ENCODE results near the gene PDIA3.
"Not testable (repeated sequence)": the region's sequence is repeated elsewhere in the genome, so short reads cannot be mapped to it uniquely, and the experiment has no call there.

Gene PDIA3

GRCh38 chr15:43735416-43735815, 10.8 kb upstream of the PDIA3 start:
- no peak overlapping the region for H3K4me3 ChIP-seq (ENCODE audit: insufficient read length, low read depth)

GRCh38 chr15:43746903-43747309, 668 bp downstream of the PDIA3 start:
- not testable (repeated sequence) for DNase-seq (ENCODE audit: low read depth, low spot score); H3K9me3 ChIP-seq (ENCODE audit: insufficient read depth, low read length); H3K4me1 ChIP-seq (ENCODE audit: insufficient read depth, insufficient read length); H3K27me3 ChIP-seq (ENCODE audit: insufficient read depth, insufficient read length)
- Histone ChIP-seq H3K4me3 (ENCODE audit: insufficient read length, low read depth) (peak overlapping the region; percentile 65), H3K36me3 (ENCODE audit: insufficient read depth, insufficient read length, low read length) (peaks cover 15% of the 10 kb centered on the region), H3K9ac (ENCODE audit: insufficient read length, low read depth) (peak overlapping the region; percentile 67)

More at GRCh38 chr15:43735416-43735815, 10.8 kb upstream of the PDIA3 start:
- H3K9me3 ChIP-seq (ENCODE audit: insufficient read depth, low read length): no peaks in the 10 kb centered on the region
- DNase-seq (ENCODE audit: low read depth, low spot score): no peak
- no peaks in the 10 kb centered on the region for H3K36me3 ChIP-seq (ENCODE audit: insufficient read depth, insufficient read length, low read length)
- H3K4me1 ChIP-seq (ENCODE audit: insufficient read depth, insufficient read length): no peaks in the 10 kb centered on the region
- H3K27me3 ChIP-seq (ENCODE audit: insufficient read depth, insufficient read length): no peaks in the 10 kb centered on the region
- TF ChIP-seq SUZ12 (IDR thresholded peaks at IDR 0.05; ENCODE audit: extremely low read depth, insufficient read depth, insufficient read length) (no peak), ZNF274 (IDR thresholded peaks at IDR 0.05; ENCODE audit: low read depth, low read length) (no peak), YY1 (IDR thresholded peaks at IDR 0.05; ENCODE audit: insufficient read depth, insufficient read length) (no peak)
- no peak overlapping the region for H3K9ac ChIP-seq (ENCODE audit: insufficient read length, low read depth)

GRCh38 chr15:43748376-43748775, 2.1 kb downstream of the PDIA3 start:
- no peak overlapping the region for H3K4me3 ChIP-seq (ENCODE audit: insufficient read length, low read depth)
- H3K27me3 ChIP-seq (ENCODE audit: insufficient read depth, insufficient read length): no peaks in the 10 kb centered on the region
- no peak overlapping the region for H3K9ac ChIP-seq (ENCODE audit: insufficient read length, low read depth)
- DNase-seq (ENCODE audit: low read depth, low spot score): no peak
- H3K9me3 ChIP-seq (ENCODE audit: insufficient read depth, low read length): no peaks in the 10 kb centered on the region
- H3K36me3 ChIP-seq (ENCODE audit: insufficient read depth, insufficient read length, low read length): peaks cover 28% of the 10 kb centered on the region
- H3K4me1 ChIP-seq (ENCODE audit: insufficient read depth, insufficient read length): peaks cover 2% of the 10 kb centered on the region
- TF ChIP-seq YY1 (IDR thresholded peaks at IDR 0.05; ENCODE audit: insufficient read depth, insufficient read length) (no peak), SUZ12 (IDR thresholded peaks at IDR 0.05; ENCODE audit: extremely low read depth, insufficient read depth, insufficient read length) (no peak), ZNF274 (IDR thresholded peaks at IDR 0.05; ENCODE audit: low read depth, low read length) (no peak)

GRCh38 chr15:43749690-43750345, 3.6 kb downstream of the PDIA3 start:
- TF ChIP-seq ZNF274 (IDR thresholded peaks at IDR 0.05; ENCODE audit: low read depth, low read length) (no peak), YY1 (IDR thresholded peaks at IDR 0.05; ENCODE audit: insufficient read depth, insufficient read length) (no peak), SUZ12 (IDR thresholded peaks at IDR 0.05; ENCODE audit: extremely low read depth, insufficient read depth, insufficient read length) (no peak)
- peaks cover 41% of the 10 kb centered on the region for H3K36me3 ChIP-seq (ENCODE audit: insufficient read depth, insufficient read length, low read length)
- no peak for DNase-seq (ENCODE audit: low read depth, low spot score)
- peaks cover under 1% of the 10 kb centered on the region for H3K4me1 ChIP-seq (ENCODE audit: insufficient read depth, insufficient read length)
- no peaks in the 10 kb centered on the region for H3K9me3 ChIP-seq (ENCODE audit: insufficient read depth, low read length)
- no peak overlapping the region for H3K9ac ChIP-seq (ENCODE audit: insufficient read length, low read depth)
- no peak overlapping the region for H3K4me3 ChIP-seq (ENCODE audit: insufficient read length, low read depth)
- no peaks in the 10 kb centered on the region for H3K27me3 ChIP-seq (ENCODE audit: insufficient read depth, insufficient read length)

- Histone ChIP-seq H3K27me3 (ENCODE audit: insufficient read depth, insufficient read length) (no peaks in the 10 kb centered on the region), H3K9ac (ENCODE audit: insufficient read length, low read depth) (no peak overlapping the region), H3K4me1 (ENCODE audit: insufficient read depth, insufficient read length) (no peaks in the 10 kb centered on the region), H3K36me3 (ENCODE audit: insufficient read depth, insufficient read length, low read length) (peaks cover 59% of the 10 kb centered on the region), H3K4me3 (ENCODE audit: insufficient read length, low read depth) (no peak overlapping the region), H3K9me3 (ENCODE audit: insufficient read depth, low read length) (no peaks in the 10 kb centered on the region)
- no peak for TF ChIP-seq ZNF274 (IDR thresholded peaks at IDR 0.05; ENCODE audit: low read depth, low read length)
- no peak for TF ChIP-seq SUZ12 (IDR thresholded peaks at IDR 0.05; ENCODE audit: extremely low read depth, insufficient read depth, insufficient read length)
- DNase-seq (ENCODE audit: low read depth, low spot score): no peak
Measured at GRCh38 chr15:43751885-43752284, 5.6 kb downstream of the PDIA3 start.

GRCh38 chr15:43762824-43763223, 16.6 kb downstream of the PDIA3 start:
- Histone ChIP-seq H3K9me3 (ENCODE audit: insufficient read depth, low read length) (no peaks in the 10 kb centered on the region), H3K27me3 (ENCODE audit: insufficient read depth, insufficient read length) (no peaks in the 10 kb centered on the region), H3K4me3 (ENCODE audit: insufficient read length, low read depth) (no peak overlapping the region), H3K9ac (ENCODE audit: insufficient read length, low read depth) (no peak overlapping the region), H3K4me1 (ENCODE audit: insufficient read depth, insufficient read length) (no peaks in the 10 kb centered on the region), H3K36me3 (ENCODE audit: insufficient read depth, insufficient read length, low read length) (peaks cover 79% of the 10 kb centered on the region)
- no peak for DNase-seq (ENCODE audit: low read depth, low spot score)
- TF ChIP-seq ZNF274 (IDR thresholded peaks at IDR 0.05; ENCODE audit: low read depth, low read length) (no peak), SUZ12 (IDR thresholded peaks at IDR 0.05; ENCODE audit: extremely low read depth, insufficient read depth, insufficient read length) (no peak), YY1 (IDR thresholded peaks at IDR 0.05; ENCODE audit: insufficient read depth, insufficient read length) (no peak)

- Histone ChIP-seq H3K9me3 (ENCODE audit: insufficient read depth, low read length) (no peaks in the 10 kb centered on the region), H3K9ac (ENCODE audit: insufficient read length, low read depth) (no peak overlapping the region), H3K4me3 (ENCODE audit: insufficient read length, low read depth) (no peak overlapping the region), H3K4me1 (ENCODE audit: insufficient read depth, insufficient read length) (no peaks in the 10 kb centered on the region), H3K27me3 (ENCODE audit: insufficient read depth, insufficient read length) (no peaks in the 10 kb centered on the region), H3K36me3 (ENCODE audit: insufficient read depth, insufficient read length, low read length) (peaks cover 81% of the 10 kb centered on the region)
- TF ChIP-seq ZNF274 (IDR thresholded peaks at IDR 0.05; ENCODE audit: low read depth, low read length): no peak
- no peak for TF ChIP-seq YY1 (IDR thresholded peaks at IDR 0.05; ENCODE audit: insufficient read depth, insufficient read length)
- TF ChIP-seq SUZ12 (IDR thresholded peaks at IDR 0.05; ENCODE audit: extremely low read depth, insufficient read depth, insufficient read length): no peak
- no peak for DNase-seq (ENCODE audit: low read depth, low spot score)
Measured at GRCh38 chr15:43763819-43764446, 17.7 kb downstream of the PDIA3 start.
